Epithelial cell of esophagus (primary cell): ENCODE measurements around the gene DEFB110.
A peak's percentile ranks its signal among the peaks of the same experiment; 100 is the strongest.

Experiments used
- DNase-seq: peaks from one replicate; pipeline ENCODE4 v3.0.0; 2010; ENCODE audit warnings: low read depth
- H3K4me3 ChIP-seq: 2 replicates; pipeline ENCODE4 v1.5.1; 2011; ENCODE audit warnings: mild to moderate bottlenecking, low read length, control low read depth
- CTCF ChIP-seq: IDR thresholded peaks from 2 replicates; pipeline ENCODE4 v1.5.1; 2011; ENCODE audit warnings: low read depth, mild to moderate bottlenecking, low read length, control low read depth, inconsistent platforms; ENCODE audit not compliant: insufficient read depth; ENCODE audit errors: missing control alignments

DEFB110 gene

GRCh38 chr6:50021894-50022293, at the start of gene DEFB110:
TSS of gene DEFB110 (minus strand) at chr6:50021994. CDS start at chr6:50021935, 59 bp downstream.
- DNase-seq, result no peak
- TF ChIP-seq CTCF, result no peak
- H3K4me3 ChIP-seq, result no peak within 1 kb of the TSS

GRCh38 chr6:50070101-50070500, 48.3 kb upstream of the DEFB110 start:
- TF ChIP-seq CTCF, result no peak
- no peak for DNase-seq
- H3K4me3 ChIP-seq, result no peak overlapping the region

- peak; percentile 29 for DNase-seq
- peak; percentile 64 for TF ChIP-seq CTCF
Measured at GRCh38 chr6:50062051-50062450, 40.3 kb upstream of the DEFB110 start.

GRCh38 chr6:50056242-50056641, 34.4 kb upstream of the DEFB110 start:
- no peak overlapping the region for H3K4me3 ChIP-seq
- no peak for DNase-seq
- no peak for TF ChIP-seq CTCF

More at GRCh38 chr6:50062051-50062450, 40.3 kb upstream of the DEFB110 start:
- no peak overlapping the region for H3K4me3 ChIP-seq

GRCh38 chr6:50049829-50050228, 28.0 kb upstream of the DEFB110 start, which contains the start of gene DEFB112:
TSS of gene DEFB112 (minus strand) at chr6:50049929. CDS start at chr6:50049869, 60 bp downstream.
- TF ChIP-seq CTCF, result no peak
- no peak within 1 kb of the TSS for H3K4me3 ChIP-seq
- DNase-seq, result no peak

- H3K4me3 ChIP-seq, result no peak overlapping the region
- DNase-seq, result no peak
- TF ChIP-seq CTCF, result no peak
Measured at GRCh38 chr6:50047026-50047425, 25.2 kb upstream of the DEFB110 start.

GRCh38 chr6:50030777-50031562, 9.2 kb upstream of the DEFB110 start:
- peak; percentile 61 for TF ChIP-seq CTCF
- peak; percentile 52 for DNase-seq
- H3K4me3 ChIP-seq, result no peak overlapping the region
